Stomach (tissue), 9 donors: ENCODE data around the gene DNAJC28. TPM values are rescaled to one million over a fixed set of nuclear protein-coding genes. Genes with fewer than 3 reads are reported as not detected.
"Not testable (repeated sequence)": the region's sequence is repeated elsewhere in the genome, so short reads cannot be mapped to it uniquely, and the experiment has no call there.

Experiments used
- DNase-seq, 2 donors: peaks; one replicate each; pipeline versions ENCODE4 v3.0.0 to v3.0.0-alpha.2; 2013 to 2019
- H3K27ac ChIP-seq, 5 donors: fragments of 200-600 bp in 4 of 5; sonication (generic) in 4 of 5; one replicate each; pipeline ENCODE4 v1.5.1; 2013 to 2019; ENCODE audit warnings: mild to moderate bottlenecking in 1 of 5, moderate library complexity in 1 of 5
- H3K27me3 ChIP-seq, 3 donors: fragments of 200-600 bp; sonication (generic); one replicate each; pipeline ENCODE4 v1.5.1; 2017 to 2019; ENCODE audit warnings: mixed run types in 1 of 3
- H3K36me3 ChIP-seq, 4 donors: fragments of 200-600 bp; sonication (generic); 1 replicate in 3 of 4; 2 replicates in 1 of 4; pipeline ENCODE4 v1.5.1; 2016 to 2019
- H3K4me1 ChIP-seq, 4 donors: fragments of 200-600 bp; sonication (generic); one replicate each; pipeline ENCODE4 v1.5.1; 2016 to 2019
- H3K4me3 ChIP-seq, 4 donors: fragments of 200-600 bp; sonication (generic) in 3 of 4; one replicate each; pipeline ENCODE4 v1.5.1; 2016 to 2019; ENCODE audit warnings: mild to moderate bottlenecking in 1 of 4
- H3K9me3 ChIP-seq, 4 donors: fragments of 200-600 bp; sonication (generic); one replicate each; pipeline ENCODE4 v1.5.1; 2016 to 2019
- CTCF ChIP-seq, 7 experiments: fragments of 450-650 bp in 4 of 7; fragments of 200-600 bp in 3 of 7; sonication (generic) in 3 of 7; IDR thresholded peaks; one replicate each; pipeline ENCODE4 v1.5.1; 2016 to 2019; ENCODE audit warnings: antibody characterized with exemption in 7 of 7, control low read depth in 2 of 7, mild to moderate bottlenecking in 1 of 7
- EP300 ChIP-seq: sonication (generic); formaldehyde crosslinking; IDR thresholded peaks from one replicate; pipeline ENCODE4 v1.6.1; 2017; ENCODE audit warnings: antibody characterized with exemption
- POLR2A ChIP-seq, 4 donors: fragments of 450-650 bp; IDR thresholded peaks; one replicate each; pipeline ENCODE4 v1.6.1; 2016; ENCODE audit warnings: antibody characterized with exemption in 4 of 4, control low read depth in 2 of 4, mild to moderate bottlenecking in 1 of 4, moderate library complexity in 1 of 4
- POLR2AphosphoS5 ChIP-seq, 3 donors: sonication (generic); formaldehyde crosslinking; IDR thresholded peaks; one replicate each; pipeline ENCODE4 v1.6.1; 2016; ENCODE audit warnings: antibody characterized with exemption in 3 of 3
- WGBS, 5 donors: extraction: QIAGEN DNeasy Blood & Tissue Kit in 3 of 5; methylation state at CpG; one replicate each; pipeline versions ENCODE4 v1.1.5 to v1.1.7; 2013 to 2018; 5-methylcytosine and 5-hydroxymethylcytosine counted together
- intact Hi-C: fragments of 100-400 bp; cut with DNase I; formaldehyde crosslinking; loops from one replicate; pipeline ENCODE4 v1.15.1; 2023; ENCODE audit warnings: low total_unique reads
- polyA plus RNA-seq, 3 donors: library from polyadenylated mRNA; stranded (reverse); fragments of 200-250 nt; gene quantifications; one replicate each; pipeline ENCODE4 v1.2.3, GENCODE V29; 2013
- total RNA-seq, 5 donors: library from RNA; depleted of rRNA; stranded (reverse); fragments of >200 nt; gene quantifications; one replicate each; pipeline versions ENCODE4 v1.1.0 to v1.2.3, GENCODE V29; 2014 to 2016
- donor health status: healthy with polysubstance abuse.
- donor health status: Bipolar disorder and iron deficiency.
- donor health status: healthy.

The DNAJC28 gene
- total and polyA plus RNA-seq, 8 donors, result 0.43 to 4.3 (median 1.1) TPM; not detected in 1

- no peak for DNase-seq
- intact Hi-C loops, result no loop called here
- no peaks in the 10 kb centered on the region for H3K9me3 ChIP-seq
- TF ChIP-seq POLR2A (IDR thresholded peaks at IDR 0.05), result no peak
- no peak for TF ChIP-seq POLR2AphosphoS5 (IDR thresholded peaks at IDR 0.05)
- no peak overlapping the region for H3K4me3 ChIP-seq
- no peak overlapping the region for H3K27ac ChIP-seq
- H3K36me3 ChIP-seq, result peaks cover 0 to 15% (median 14%) of the 10 kb centered on the region in 4 donors
- 93 to 100% (median 96%) methylated on average over 2 of the region's 2 CpGs for WGBS, 5 donors
- peaks cover 0 to 19% (median 0%) of the 10 kb centered on the region in 4 donors for H3K4me1 ChIP-seq
- H3K27me3 ChIP-seq, result no peaks in the 10 kb centered on the region
These were observed 20.8 kb downstream of the DNAJC28 start for GRCh38 chr21:33470701-33471100.

GRCh38 chr21:33469183-33469582 is 22.3 kb downstream of the DNAJC28 start:
- peaks cover 0 to 29% (median 23%) of the 10 kb centered on the region in 4 donors for H3K36me3 ChIP-seq
- H3K27me3 ChIP-seq, H3K27ac ChIP-seq, DNase-seq, intact Hi-C loops, H3K4me3 ChIP-seq, H3K9me3 ChIP-seq: not testable (repeated sequence)
- H3K4me1 ChIP-seq, result peaks cover 0 to 19% (median 0%) of the 10 kb centered on the region in 4 donors
- 80 to 87% (median 86%) methylated on average over 4 of the region's 4 CpGs for WGBS, 5 donors

GRCh38 chr21:33461538-33462250 is 29.8 kb downstream of the DNAJC28 start:
- H3K9me3 ChIP-seq, result no peaks in the 10 kb centered on the region
- H3K4me1 ChIP-seq, result no peaks in the 10 kb centered on the region
- TF ChIP-seq POLR2AphosphoS5 (IDR thresholded peaks at IDR 0.05) (no peak), CTCF (IDR thresholded peaks at IDR 0.05) (no peak), EP300 (no peak), POLR2A (IDR thresholded peaks at IDR 0.05) (no peak)
- peaks cover 12 to 83% (median 82%) of the 10 kb centered on the region in 4 donors for H3K36me3 ChIP-seq
- H3K27ac ChIP-seq, result no peak overlapping the region
- H3K4me3 ChIP-seq, result no peak overlapping the region
- H3K27me3 ChIP-seq, result no peaks in the 10 kb centered on the region
- intact Hi-C loops, result no loop called here
- 84 to 91% (median 87%) methylated on average over 5 of the region's 5 CpGs for WGBS, 5 donors
- DNase-seq, result no peak

- Histone ChIP-seq H3K36me3 (peaks cover 19 to 91% (median 88%) of the 10 kb centered on the region in 4 donors), H3K27ac (no peak overlapping the region), H3K27me3 (no peaks in the 10 kb centered on the region), H3K4me3 (no peak overlapping the region), H3K4me1 (no peaks in the 10 kb centered on the region), H3K9me3 (no peaks in the 10 kb centered on the region)
- no peak for TF ChIP-seq CTCF (IDR thresholded peaks at IDR 0.05)
- no peak for TF ChIP-seq EP300
- TF ChIP-seq POLR2AphosphoS5 (IDR thresholded peaks at IDR 0.05), result no peak
- TF ChIP-seq POLR2A (IDR thresholded peaks at IDR 0.05), result no peak
- DNase-seq, result no peak
- intact Hi-C loops, result no loop called here
- 93 to 100% (median 96%) methylated on average over 3 of the region's 3 CpGs for WGBS, 5 donors
These were observed 32.7 kb downstream of the DNAJC28 start for GRCh38 chr21:33458861-33459260.

- DNase-seq, result no peak
- Histone ChIP-seq H3K9me3 (no peaks in the 10 kb centered on the region), H3K4me3 (no peak overlapping the region), H3K27me3 (no peaks in the 10 kb centered on the region), H3K27ac (no peak overlapping the region), H3K36me3 (peaks cover 12 to 93% (median 89%) of the 10 kb centered on the region in 4 donors), H3K4me1 (peaks cover 0 to 15% (median 9%) of the 10 kb centered on the region in 4 donors)
- TF ChIP-seq POLR2A (IDR thresholded peaks at IDR 0.05) (no peak), POLR2AphosphoS5 (IDR thresholded peaks at IDR 0.05) (no peak), EP300 (no peak), CTCF (IDR thresholded peaks at IDR 0.05) (no peak)
- intact Hi-C loops, result no loop called here
- WGBS, 5 donors, result 63 to 81% (median 74%) methylated on average over 6 of the region's 6 CpGs
These were observed 35.6 kb downstream of the DNAJC28 start for GRCh38 chr21:33455686-33456446.
